Measurements from ENCODE around the gene CDHR2. TPM values are rescaled to one million over a fixed set of nuclear protein-coding genes. Genes with fewer than 3 reads are reported as not detected.

CDHR2 gene
- total and polyA plus RNA-seq, 2 of the 13 experiments (the other 11 are each of a cell fraction or from before 2014, with no cell fraction given): 17.9 to 20.9 TPM

- TF ChIP-seq, protein P1, sequence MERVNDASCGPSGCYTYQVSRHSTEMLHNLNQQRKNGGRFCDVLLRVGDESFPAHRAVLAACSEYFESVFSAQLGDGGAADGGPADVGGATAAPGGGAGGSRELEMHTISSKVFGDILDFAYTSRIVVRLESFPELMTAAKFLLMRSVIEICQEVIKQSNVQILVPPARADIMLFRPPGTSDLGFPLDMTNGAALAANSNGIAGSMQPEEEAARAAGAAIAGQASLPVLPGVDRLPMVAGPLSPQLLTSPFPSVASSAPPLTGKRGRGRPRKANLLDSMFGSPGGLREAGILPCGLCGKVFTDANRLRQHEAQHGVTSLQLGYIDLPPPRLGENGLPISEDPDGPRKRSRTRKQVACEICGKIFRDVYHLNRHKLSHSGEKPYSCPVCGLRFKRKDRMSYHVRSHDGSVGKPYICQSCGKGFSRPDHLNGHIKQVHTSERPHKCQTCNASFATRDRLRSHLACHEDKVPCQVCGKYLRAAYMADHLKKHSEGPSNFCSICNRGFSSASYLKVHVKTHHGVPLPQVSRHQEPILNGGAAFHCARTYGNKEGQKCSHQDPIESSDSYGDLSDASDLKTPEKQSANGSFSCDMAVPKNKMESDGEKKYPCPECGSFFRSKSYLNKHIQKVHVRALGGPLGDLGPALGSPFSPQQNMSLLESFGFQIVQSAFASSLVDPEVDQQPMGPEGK (CRISPR knock-in tag; IDR thresholded peaks at IDR 0.05): peak; percentile 77; the same call in 1 of the 2 replicates
- TF ChIP-seq SRSF9 (IDR thresholded peaks at IDR 0.05; ENCODE audit: borderline replicate concordance, insufficient read depth, low read depth, low read length, poor library complexity, severe bottlenecking) (no peak), ZNF772 (CRISPR knock-in tag; IDR thresholded peaks at IDR 0.05) (no peak), GTF3A (CRISPR knock-in tag; conservative IDR thresholded peaks at IDR 0.05) (no peak), ZNF841 (CRISPR knock-in tag; IDR thresholded peaks at IDR 0.05; ENCODE audit: borderline replicate concordance) (no peak), U2AF1 (optimal IDR thresholded peaks at IDR 0.05; ENCODE audit: low read depth, low read length) (no peak), ZNF839 (CRISPR knock-in tag; IDR thresholded peaks at IDR 0.05; ENCODE audit: borderline replicate concordance) (no peak), ARNT2 (CRISPR knock-in tag; IDR thresholded peaks at IDR 0.05; ENCODE audit: low read depth) (no peak), NRL (CRISPR knock-in tag; IDR thresholded peaks at IDR 0.05; ENCODE audit: borderline replicate concordance) (no peak), CHCHD3 (CRISPR knock-in tag; IDR thresholded peaks at IDR 0.05) (no peak), GMEB1 (CRISPR knock-in tag; IDR thresholded peaks at IDR 0.05; ENCODE audit: borderline replicate concordance) (peak; percentile 28; the same call in 1 of the 2 replicates), ZNF136 (CRISPR knock-in tag; IDR thresholded peaks at IDR 0.05; ENCODE audit: low read depth) (no peak), ZNF512 (CRISPR knock-in tag; IDR thresholded peaks at IDR 0.05) (no peak), SP4 (CRISPR knock-in tag; IDR thresholded peaks at IDR 0.05) (0 out of 2 replicates have a peak, but pooled peaks have one; percentile 18), TOE1 (CRISPR knock-in tag; IDR thresholded peaks at IDR 0.05) (no peak), HMG20B (CRISPR knock-in tag; conservative IDR thresholded peaks at IDR 0.05) (no peak), ZNF790 (CRISPR knock-in tag; IDR thresholded peaks at IDR 0.05; ENCODE audit: borderline replicate concordance) (no peak), CHD4 (IDR thresholded peaks at IDR 0.05; ENCODE audit: borderline replicate concordance, low read length) (no peak), ASH2L (IDR thresholded peaks at IDR 0.05; ENCODE audit: insufficient read length, low read depth, low read length) (no peak), RBM39 (IDR thresholded peaks at IDR 0.05; ENCODE audit: low read depth, low read length, poor library complexity, severe bottlenecking) (no peak), NFATC3 (CRISPR knock-in tag; IDR thresholded peaks at IDR 0.05) (no peak), SRSF4 (IDR thresholded peaks at IDR 0.05; ENCODE audit: low read depth, low read length, poor library complexity, severe bottlenecking) (no peak), ZNF20 (CRISPR knock-in tag; IDR thresholded peaks at IDR 0.05) (no peak), CC2D1A (CRISPR knock-in tag; IDR thresholded peaks at IDR 0.05) (no peak)
These were observed 7.6 kb upstream of the CDHR2 start (continued) for GRCh38 chr5:176541338-176542134.

Data from HepG2 (cell line).